GM12878 (cell line): ENCODE measurements around the gene DYNC1I1. TPM values are rescaled to one million over a fixed set of nuclear protein-coding genes. Genes with fewer than 3 reads are reported as not detected.

Source experiments
- ATF7 ChIP-seq: fragments of 450-650 bp; IDR thresholded peaks from 2 replicates; pipeline ENCODE4 v1.6.1; 2016; ENCODE audit warnings: low read depth, mild to moderate bottlenecking
- CUX1 ChIP-seq: IDR thresholded peaks from 2 replicates; pipeline ENCODE4 v1.6.1; 2012; ENCODE audit warnings: improper control_type of control experiment, low read depth, low read length; ENCODE audit not compliant: insufficient replicate concordance
- FOXK2 ChIP-seq: fragments of 450-650 bp; IDR thresholded peaks from 2 replicates; pipeline ENCODE4 v1.6.1; 2017; ENCODE audit warnings: mild to moderate bottlenecking, moderate library complexity
- HDAC2 ChIP-seq: fragments of 200-600 bp; sonication (generic); IDR thresholded peaks from 2 replicates; pipeline ENCODE4 v1.6.1; 2017
- IRF3 ChIP-seq: fragments of 450-650 bp; IDR thresholded peaks from 2 replicates; pipeline ENCODE4 v1.6.1; 2014; ENCODE audit warnings: mild to moderate bottlenecking
- IRF4 ChIP-seq: IDR thresholded peaks from 2 replicates; pipeline ENCODE4 v1.6.1; 2011; ENCODE audit warnings: low read depth, low read length
- MLLT1 ChIP-seq: fragments of 450-650 bp; IDR thresholded peaks from 2 replicates; pipeline ENCODE4 v1.6.1; 2016; ENCODE audit warnings: mild to moderate bottlenecking
- RUNX3 ChIP-seq: IDR thresholded peaks from 2 replicates; pipeline ENCODE4 v1.6.1; 2012; ENCODE audit warnings: low read length, inconsistent platforms
- SKIL ChIP-seq: fragments of 450-650 bp; IDR thresholded peaks from 2 replicates; pipeline ENCODE4 v1.6.1; 2017; ENCODE audit warnings: mild to moderate bottlenecking, low read depth, inconsistent platforms; ENCODE audit not compliant: poor library complexity, severe bottlenecking
- SPI1 ChIP-seq: IDR thresholded peaks from 2 replicates; pipeline ENCODE4 v1.6.1; 2011; ENCODE audit warnings: low read depth, mild to moderate bottlenecking, low read length, moderate library complexity, borderline replicate concordance; ENCODE audit not compliant: insufficient read depth
- SRF ChIP-seq, 2 experiments: IDR thresholded peaks; 2 replicates each; pipeline ENCODE4 v1.6.1; 2011; ENCODE audit warnings: low read depth in 2 of 2, low read length in 2 of 2, mild to moderate bottlenecking in 1 of 2, moderate library complexity in 1 of 2
- TBL1XR1 ChIP-seq: IDR thresholded peaks from 2 replicates; pipeline ENCODE4 v1.6.1; 2012; ENCODE audit warnings: low read depth, low read length, improper control_type of control experiment
- TCF12 ChIP-seq: IDR thresholded peaks from 2 replicates; pipeline ENCODE4 v1.6.1; 2011; ENCODE audit warnings: low read depth, mild to moderate bottlenecking, low read length
- TCF3 ChIP-seq: IDR thresholded peaks from 2 replicates; pipeline ENCODE4 v1.6.1; 2012; ENCODE audit warnings: low read depth, mild to moderate bottlenecking, low read length, borderline replicate concordance; ENCODE audit not compliant: insufficient read depth
- ZBED1 ChIP-seq: IDR thresholded peaks from 2 replicates; pipeline ENCODE4 v1.6.1; 2016; ENCODE audit warnings: borderline replicate concordance
- polyA plus RNA-seq, 11 experiments: library from polyadenylated mRNA; depleted of rRNA in 4 of 11; unstranded in 6 of 11; stranded (reverse) in 5 of 11; fragments of >200 nt; fragmentation: Nextera tagmentation in 4 of 11; fragmentation: Illumina TruSeq in 1 of 11; extraction: Ambion mirVana in 4 of 11; extraction: Trizol in 1 of 11; gene quantifications; 1 replicate in 1 of 11; 2 replicates in 10 of 11; pipeline versions ENCODE4 v1.2.1 to v1.2.3, GENCODE V29; 2011 to 2016; ENCODE audit warnings: inconsistent platforms in 2 of 11, missing spikeins in 2 of 11, low read depth in 1 of 11
- total RNA-seq, 4 experiments: library from RNA; depleted of rRNA in 3 of 4; stranded (reverse); fragments of >200 nt in 3 of 4; fragmentation: Illumina TruSeq in 1 of 4; extraction: Trizol in 1 of 4; gene quantifications; 2 replicates each; pipeline versions ENCODE4 v1.2.1 to v1.2.3, GENCODE V29; 2013 to 2021
- TF ChIP-seq, protein P1 (sequence below): fragments of 450-650 bp; IDR thresholded peaks from 2 replicates; pipeline ENCODE4 v1.6.1; 2018; ENCODE audit warnings: borderline replicate concordance, mild to moderate bottlenecking; ENCODE audit not compliant: partially characterized antibody
- TF ChIP-seq, protein P2 (sequence below): fragments of 450-650 bp; IDR thresholded peaks from 2 replicates; pipeline ENCODE4 v1.6.1; 2016; ENCODE audit warnings: mild to moderate bottlenecking

DYNC1I1 gene
- total and polyA plus RNA-seq, 10 of the 15 experiments (the other 5 are each of a cell fraction or from before 2014, with no cell fraction given): 0.05 to 0.91 (median 0.14) TPM; not detected in 3

DNA sequence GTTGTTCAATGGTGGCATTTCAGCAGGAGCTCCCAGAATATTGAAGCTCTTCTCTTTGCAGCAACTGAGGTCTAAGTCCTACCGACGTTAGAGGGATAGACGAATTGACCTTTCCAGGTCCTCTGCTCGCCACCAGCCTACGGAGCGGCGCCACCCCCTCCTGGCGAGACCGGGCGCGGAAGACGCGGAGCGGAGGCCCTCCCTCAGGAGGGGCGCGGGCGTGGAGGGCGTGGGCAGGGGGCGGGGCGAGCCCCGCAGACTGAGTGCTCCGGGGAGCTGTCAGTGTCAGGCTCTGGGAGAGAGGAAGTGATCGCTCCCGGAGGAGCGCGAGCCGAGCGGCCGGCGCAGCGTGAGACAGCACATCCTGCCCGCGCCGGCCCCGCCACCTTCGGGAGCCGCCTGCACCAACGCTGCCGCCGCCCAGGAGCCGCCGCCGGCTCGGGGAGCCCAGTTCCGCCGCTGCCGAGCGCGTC, at the start of gene DYNC1I1 (continued):
- no peak for TF ChIP-seq TBL1XR1
- no peak for TF ChIP-seq RUNX3
- TF ChIP-seq SPI1: peak; percentile 64; the same call in 1 of the 2 replicates
- no peak for TF ChIP-seq ATF7
- no peak for TF ChIP-seq TCF12
- no peak for TF ChIP-seq MLLT1
- no peak for TF ChIP-seq HDAC2
- TF ChIP-seq TCF3: no peak
- no peak for TF ChIP-seq SRF (IDR thresholded peaks at IDR 0.05; ENCODE audit: low read depth in 2 of 2, low read length in 2 of 2)
- no peak for TF ChIP-seq ZBED1
- TF ChIP-seq IRF4: no peak
- TF ChIP-seq CUX1: no peak
- TF ChIP-seq, protein P1, sequence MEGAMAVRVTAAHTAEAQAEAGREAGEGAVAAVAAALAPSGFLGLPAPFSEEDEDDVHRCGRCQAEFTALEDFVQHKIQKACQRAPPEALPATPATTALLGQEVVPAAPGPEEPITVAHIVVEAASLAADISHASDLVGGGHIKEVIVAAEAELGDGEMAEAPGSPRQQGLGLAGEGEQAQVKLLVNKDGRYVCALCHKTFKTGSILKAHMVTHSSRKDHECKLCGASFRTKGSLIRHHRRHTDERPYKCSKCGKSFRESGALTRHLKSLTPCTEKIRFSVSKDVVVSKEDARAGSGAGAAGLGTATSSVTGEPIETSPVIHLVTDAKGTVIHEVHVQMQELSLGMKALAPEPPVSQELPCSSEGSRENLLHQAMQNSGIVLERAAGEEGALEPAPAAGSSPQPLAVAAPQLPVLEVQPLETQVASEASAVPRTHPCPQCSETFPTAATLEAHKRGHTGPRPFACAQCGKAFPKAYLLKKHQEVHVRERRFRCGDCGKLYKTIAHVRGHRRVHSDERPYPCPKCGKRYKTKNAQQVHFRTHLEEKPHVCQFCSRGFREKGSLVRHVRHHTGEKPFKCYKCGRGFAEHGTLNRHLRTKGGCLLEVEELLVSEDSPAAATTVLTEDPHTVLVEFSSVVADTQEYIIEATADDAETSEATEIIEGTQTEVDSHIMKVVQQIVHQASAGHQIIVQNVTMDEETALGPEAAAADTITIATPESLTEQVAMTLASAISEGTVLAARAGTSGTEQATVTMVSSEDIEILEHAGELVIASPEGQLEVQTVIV: no peak
- TF ChIP-seq SKIL: no peak
- TF ChIP-seq IRF3: no peak
- TF ChIP-seq, protein P2, sequence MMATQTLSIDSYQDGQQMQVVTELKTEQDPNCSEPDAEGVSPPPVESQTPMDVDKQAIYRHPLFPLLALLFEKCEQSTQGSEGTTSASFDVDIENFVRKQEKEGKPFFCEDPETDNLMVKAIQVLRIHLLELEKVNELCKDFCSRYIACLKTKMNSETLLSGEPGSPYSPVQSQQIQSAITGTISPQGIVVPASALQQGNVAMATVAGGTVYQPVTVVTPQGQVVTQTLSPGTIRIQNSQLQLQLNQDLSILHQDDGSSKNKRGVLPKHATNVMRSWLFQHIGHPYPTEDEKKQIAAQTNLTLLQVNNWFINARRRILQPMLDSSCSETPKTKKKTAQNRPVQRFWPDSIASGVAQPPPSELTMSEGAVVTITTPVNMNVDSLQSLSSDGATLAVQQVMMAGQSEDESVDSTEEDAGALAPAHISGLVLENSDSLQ: peak; percentile 49; the same call in 1 of the 2 replicates
- no peak for TF ChIP-seq FOXK2
